GM19193 (cell line): ENCODE data around the gene YARS2.

Experiments
- POLR2A ChIP-seq: IDR thresholded peaks from 4 replicates; pipeline ENCODE4 v1.6.1; 2011; ENCODE audit not compliant: insufficient read depth, insufficient read length; ENCODE audit errors: extremely low read depth

Gene YARS2

GRCh38 chr12:32708926-32709325 lies 46.8 kb downstream of the YARS2 start:
- TF ChIP-seq POLR2A = no peak

GRCh38 chr12:32706335-32707024 lies 49.2 kb downstream of the YARS2 start:
- no peak for TF ChIP-seq POLR2A

DNA sequence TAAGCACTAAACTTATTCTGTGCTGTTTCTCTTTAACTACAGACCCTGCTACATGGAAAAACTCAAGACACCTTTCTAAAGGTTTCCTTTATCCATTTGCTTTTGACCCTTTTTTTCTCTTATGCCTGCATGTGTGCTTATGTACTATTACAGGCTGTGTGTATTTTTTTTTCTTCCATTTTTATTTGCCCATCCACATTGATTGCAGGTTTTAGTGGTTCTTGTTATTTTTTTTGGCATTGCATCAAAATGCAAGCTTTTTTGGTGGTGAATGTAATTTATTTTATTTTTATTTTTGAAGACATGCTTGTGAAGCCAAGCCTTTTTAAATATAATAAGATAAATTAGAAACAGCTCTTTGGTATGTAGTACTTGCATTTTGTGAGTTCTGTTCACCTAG lies 49.9 kb downstream of the YARS2 start:
- TF ChIP-seq POLR2A = no peak

- TF ChIP-seq POLR2A = no peak
Observed at GRCh38 chr12:32702946-32703345, 52.8 kb downstream of the YARS2 start.

DNA sequence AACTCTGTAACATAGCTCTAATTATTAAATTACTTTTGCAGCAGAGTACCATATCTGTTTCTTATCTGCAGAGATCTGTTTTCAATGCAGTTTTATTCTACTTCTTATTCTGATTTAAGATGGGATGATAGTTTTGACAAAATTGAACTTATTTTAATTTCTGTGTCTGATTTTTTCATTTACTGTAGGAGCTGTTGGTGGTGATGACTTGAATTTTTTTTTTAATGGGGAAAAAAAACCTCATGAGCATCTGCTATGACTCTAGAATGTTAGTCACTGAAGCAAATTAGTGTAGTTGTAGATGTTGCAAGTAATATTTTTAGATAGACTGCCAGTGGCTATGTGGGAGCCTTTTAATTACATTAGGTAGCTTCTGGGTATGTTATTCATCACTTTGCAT lies 53.2 kb downstream of the YARS2 start:
- no peak for TF ChIP-seq POLR2A

DNA sequence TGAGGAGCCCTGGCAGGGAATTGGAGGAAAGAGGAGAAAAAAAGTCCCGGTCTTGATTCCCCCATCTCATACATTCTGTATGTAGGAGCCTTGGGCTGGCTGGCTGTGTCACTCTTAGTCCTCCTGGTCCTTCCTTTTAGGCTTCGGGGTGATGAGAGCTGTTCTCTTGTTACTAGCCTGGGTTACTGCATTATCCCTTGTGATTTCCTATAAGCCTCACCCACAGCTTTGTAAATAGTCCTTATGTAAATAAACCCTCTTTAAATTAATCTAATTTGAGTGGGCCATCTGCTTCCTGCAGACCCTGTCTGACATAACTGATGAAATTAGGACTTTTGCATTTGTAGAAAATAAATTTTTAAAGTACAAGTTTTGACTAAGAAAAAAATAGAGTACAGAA lies 57.4 kb downstream of the YARS2 start:
- no peak for TF ChIP-seq POLR2A

GRCh38 chr12:32697445-32697844 lies 58.3 kb downstream of the YARS2 start:
- TF ChIP-seq POLR2A = no peak
